Psoas muscle (tissue), 8 donors: ENCODE results near the gene ATG12. TPM values are rescaled to one million over a fixed set of nuclear protein-coding genes. Genes with fewer than 3 reads are reported as not detected.

Experiments used
- ATAC-seq, 4 donors: fragments of 200-7000 bp; cut with Tn5 transposase; one replicate each; pipeline ENCODE4 v1.9.1; 2020; ENCODE audit warnings: moderate library complexity in 3 of 4, mild to moderate bottlenecking in 2 of 4
- DNase-seq, 2 donors: peaks; one replicate each; pipeline ENCODE4 v3.0.0-alpha.2; 2020
- H3K27ac ChIP-seq: fragments of 200-600 bp; one replicate; pipeline ENCODE4 v1.8.0; 2022
- H3K27me3 ChIP-seq, 3 donors: fragments of 200-600 bp in 1 of 3; one replicate each; pipeline versions ENCODE4 v1.6.1 to v1.8.0; 2013 to 2022; ENCODE audit warnings: low read length in 2 of 3, mild to moderate bottlenecking in 2 of 3, moderate library complexity in 1 of 3; ENCODE audit not compliant: insufficient read depth in 3 of 3
- H3K36me3 ChIP-seq, 2 donors: fragments of 200-600 bp in 1 of 2; one replicate each; pipeline versions ENCODE4 v1.6.1 to v1.8.0; 2013 to 2022; ENCODE audit warnings: low read depth in 1 of 2, mild to moderate bottlenecking in 1 of 2, moderate library complexity in 1 of 2; ENCODE audit not compliant: insufficient read depth in 1 of 2
- H3K4me1 ChIP-seq: fragments of 200-600 bp; one replicate; pipeline ENCODE4 v1.8.0; 2022
- H3K4me3 ChIP-seq: fragments of 200-600 bp; one replicate; pipeline ENCODE4 v1.8.0; 2022; ENCODE audit warnings: mild to moderate bottlenecking
- H3K9me3 ChIP-seq: fragments of 200-600 bp; one replicate; pipeline ENCODE4 v1.8.0; 2022
- WGBS, 3 donors: extraction: QIAGEN DNeasy Blood & Tissue Kit; methylation state at CpG; one replicate each; pipeline versions ENCODE4 v1.1.6 to v1.1.7; 2013; 5-methylcytosine and 5-hydroxymethylcytosine counted together
- intact Hi-C, 2 donors: fragments of 100-400 bp; cut with DNase I; formaldehyde crosslinking; loops; one replicate each; pipeline versions ENCODE4 v1.11.0 to v1.14.2; 2022
- polyA plus RNA-seq, 3 donors: library from polyadenylated mRNA; stranded (reverse); fragments of 200-250 nt; gene quantifications; one replicate each; pipeline ENCODE4 v1.2.3, GENCODE V29; 2013
- total RNA-seq, 4 donors: library from RNA; stranded (reverse); fragmentation: NEBNext Ultra II Directional in 2 of 4; extraction: Animal tissue kit (Norgen Biotek cat#: 25700) in 2 of 4; gene quantifications; one replicate each; pipeline versions ENCODE4 v1.2.1 to v1.2.4, GENCODE V29; 2021 to 2023
- TF ChIP-seq, protein P1 (sequence below): fragments of 200-600 bp; IDR thresholded peaks from one replicate; pipeline ENCODE4 v1.8.0; 2022; ENCODE audit warnings: antibody characterized with exemption
- donor health status: healthy with polysubstance abuse.
- donor health status: DM: no; HTN: no; CAD: no; lungs with moderate emphysema.
- donor health status: Bipolar disorder and iron deficiency.
- donor health status: healthy.
- donor health status: DM: yes; HTN: yes; CAD: no.
- donor health status: DM: no; HTN: no; CAD: no.
- donor health status: DM: no; HTN: no; CAD: no.
- donor health status: DM: yes; HTN: yes; CAD: no.

Gene ATG12
- total and polyA plus RNA-seq, 7 donors: 19.6 to 44.2 (median 32.8) TPM

- Histone ChIP-seq H3K4me1 (peaks cover 41% of the 10 kb centered on the region), H3K36me3 (peaks cover 3 to 44% of the 10 kb centered on the region in 2 donors), H3K4me3 (peak overlapping the region; percentile 87), H3K27ac (peak overlapping the region; percentile 37), H3K9me3 (no peaks in the 10 kb centered on the region), H3K27me3 (no peaks in the 10 kb centered on the region)
- WGBS, 3 donors: 32 to 41% (median 38%) methylated on average over 10 of the region's 10 CpGs
- ATAC-seq: no peak
- TF ChIP-seq, protein P1, sequence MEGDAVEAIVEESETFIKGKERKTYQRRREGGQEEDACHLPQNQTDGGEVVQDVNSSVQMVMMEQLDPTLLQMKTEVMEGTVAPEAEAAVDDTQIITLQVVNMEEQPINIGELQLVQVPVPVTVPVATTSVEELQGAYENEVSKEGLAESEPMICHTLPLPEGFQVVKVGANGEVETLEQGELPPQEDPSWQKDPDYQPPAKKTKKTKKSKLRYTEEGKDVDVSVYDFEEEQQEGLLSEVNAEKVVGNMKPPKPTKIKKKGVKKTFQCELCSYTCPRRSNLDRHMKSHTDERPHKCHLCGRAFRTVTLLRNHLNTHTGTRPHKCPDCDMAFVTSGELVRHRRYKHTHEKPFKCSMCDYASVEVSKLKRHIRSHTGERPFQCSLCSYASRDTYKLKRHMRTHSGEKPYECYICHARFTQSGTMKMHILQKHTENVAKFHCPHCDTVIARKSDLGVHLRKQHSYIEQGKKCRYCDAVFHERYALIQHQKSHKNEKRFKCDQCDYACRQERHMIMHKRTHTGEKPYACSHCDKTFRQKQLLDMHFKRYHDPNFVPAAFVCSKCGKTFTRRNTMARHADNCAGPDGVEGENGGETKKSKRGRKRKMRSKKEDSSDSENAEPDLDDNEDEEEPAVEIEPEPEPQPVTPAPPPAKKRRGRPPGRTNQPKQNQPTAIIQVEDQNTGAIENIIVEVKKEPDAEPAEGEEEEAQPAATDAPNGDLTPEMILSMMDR: peak; percentile 49
- intact Hi-C loops: no loop called here
- peak in 1 of 2 donors; percentile 44 for DNase-seq
These were observed 2.4 kb downstream of the ATG12 start for GRCh38 chr5:115838885-115839518.

GRCh38 chr5:115835481-115835880, 5.9 kb downstream of the ATG12 start:
- TF ChIP-seq, protein P1: no peak
- Histone ChIP-seq H3K4me3 (no peak overlapping the region), H3K4me1 (peaks cover 27% of the 10 kb centered on the region), H3K27ac (no peak overlapping the region), H3K36me3 (peaks cover 6 to 78% of the 10 kb centered on the region in 2 donors), H3K9me3 (no peaks in the 10 kb centered on the region), H3K27me3 (no peaks in the 10 kb centered on the region)
- no peak for DNase-seq
- ATAC-seq: no peak
- intact Hi-C loops: no loop called here
- 80 to 86% (median 86%) methylated on average over 4 of the region's 4 CpGs for WGBS, 3 donors

- Histone ChIP-seq H3K36me3 (peaks cover 6 to 89% of the 10 kb centered on the region in 2 donors), H3K27me3 (no peaks in the 10 kb centered on the region), H3K4me1 (no peaks in the 10 kb centered on the region), H3K9me3 (no peaks in the 10 kb centered on the region), H3K4me3 (no peak overlapping the region), H3K27ac (no peak overlapping the region)
- 51 to 57% (median 51%) methylated on average over 2 of the region's 2 CpGs for WGBS, 3 donors
- TF ChIP-seq, protein P1: peak; percentile 63
- intact Hi-C loops: no loop called here
- no peak for DNase-seq
- ATAC-seq: peak in 2 of 4 donors; percentile 42 to 65
These were observed 10.1 kb downstream of the ATG12 start for GRCh38 chr5:115831163-115831768.

GRCh38 chr5:115829913-115830312, 11.5 kb downstream of the ATG12 start:
- WGBS, 3 donors: 86 to 94% (median 94%) methylated on average over 5 of the region's 5 CpGs
- no peak for ATAC-seq
- Histone ChIP-seq H3K36me3 (peaks cover 6 to 75% of the 10 kb centered on the region in 2 donors), H3K27ac (no peak overlapping the region), H3K27me3 (no peaks in the 10 kb centered on the region), H3K9me3 (no peaks in the 10 kb centered on the region), H3K4me3 (no peak overlapping the region), H3K4me1 (no peaks in the 10 kb centered on the region)
- intact Hi-C loops: no loop called here
- DNase-seq: no peak
- TF ChIP-seq, protein P1: no peak
